Measurements from ENCODE around the gene GLB1L. TPM values are rescaled to one million over a fixed set of nuclear protein-coding genes. Genes with fewer than 3 reads are reported as not detected.

Gene GLB1L
- total RNA-seq, 1 donor from 2014 or later: 7.2 TPM

- H4K20me1 ChIP-seq (ENCODE audit: low read depth): no peaks in the 10 kb centered on the region
- H3K4me2 ChIP-seq: peak within 1 kb of the TSS; percentile 76
- peaks cover 2% of the 10 kb centered on the region for H3K36me3 Mint-ChIP-seq
- no peaks in the 10 kb centered on the region for H3K27me3 ChIP-seq
- peaks cover 7% of the 10 kb centered on the region for H3K4me1 ChIP-seq
- H3K27ac ChIP-seq: no peak within 1 kb of the TSS
- H3K27me3 Mint-ChIP-seq (ENCODE audit: insufficient read depth, low read depth): peaks cover 2% of the 10 kb centered on the region
- peak within 1 kb of the TSS; percentile 66 for H3K4me3 ChIP-seq
- peaks cover 19% of the 10 kb centered on the region for H3K4me1 Mint-ChIP-seq
- H3K9ac ChIP-seq: no peak within 1 kb of the TSS
- H3K79me2 ChIP-seq (ENCODE audit: low read depth): no peaks in the 10 kb centered on the region
- H3K9me3 Mint-ChIP-seq: peaks cover 4% of the 10 kb centered on the region
- H2AFZ ChIP-seq (replicated peaks): peak within 1 kb of the TSS; percentile 88
- H3K36me3 ChIP-seq: no peaks in the 10 kb centered on the region
- TF ChIP-seq EZH2 (IDR thresholded peaks at IDR 0.05): no peak
- no peak for TF ChIP-seq CTCF (IDR thresholded peaks at IDR 0.05)
- no peak for TF ChIP-seq EZH2phosphoT487 (IDR thresholded peaks at IDR 0.05)
- no peaks in the 10 kb centered on the region for H3K9me3 ChIP-seq (ENCODE audit: low read depth)
- peak within 1 kb of the TSS; percentile 95 for H3K4me3 Mint-ChIP-seq
- peaks cover 26% of the 10 kb centered on the region for H3F3A ChIP-seq (ENCODE audit: low read depth)
- H3K27ac Mint-ChIP-seq: peak within 1 kb of the TSS; percentile 94
- DNase-seq (ENCODE audit: low spot score): peak; percentile 99
These were observed 38.7 kb downstream of the GLB1L start, which contains the start of gene ZFAND2B for GRCh38 chr2:219206328-219207133. Gene ZFAND2B (plus strand): TSS chr2:219206782. CDS start chr2:219206988, 206 bp downstream.

GRCh38 chr2:219205981-219206327, 39.3 kb downstream of the GLB1L start:
- H3K79me2 ChIP-seq (ENCODE audit: low read depth): no peaks in the 10 kb centered on the region

GRCh38 chr2:219205165-219205538, 40.1 kb downstream of the GLB1L start:
- Mint-ChIP-seq H3K4me3 (peak overlapping the region; percentile 95), H3K27ac (no peak overlapping the region)
- no peak overlapping the region for H2AFZ ChIP-seq (replicated peaks)

More at GRCh38 chr2:219205981-219206327, 39.3 kb downstream of the GLB1L start:
- H3K36me3 ChIP-seq: no peaks in the 10 kb centered on the region
- Mint-ChIP-seq H3K27me3 (ENCODE audit: insufficient read depth, low read depth) (peaks cover 2% of the 10 kb centered on the region), H3K9me3 (peaks cover 6% of the 10 kb centered on the region), H3K4me3 (peak overlapping the region; percentile 95), H3K27ac (peak overlapping the region; percentile 94), H3K36me3 (peaks cover 2% of the 10 kb centered on the region), H3K4me1 (peaks cover 20% of the 10 kb centered on the region)
- H2AFZ ChIP-seq (replicated peaks): peak overlapping the region; percentile 88
- peaks cover 26% of the 10 kb centered on the region for H3F3A ChIP-seq (ENCODE audit: low read depth)
- no peaks in the 10 kb centered on the region for H3K27me3 ChIP-seq
- no peaks in the 10 kb centered on the region for H4K20me1 ChIP-seq (ENCODE audit: low read depth)
- no peaks in the 10 kb centered on the region for H3K9me3 ChIP-seq (ENCODE audit: low read depth)
- TF ChIP-seq CTCF (IDR thresholded peaks at IDR 0.05): no peak
- no peak for TF ChIP-seq EZH2phosphoT487 (IDR thresholded peaks at IDR 0.05)
- TF ChIP-seq EZH2 (IDR thresholded peaks at IDR 0.05): no peak
- peaks cover 7% of the 10 kb centered on the region for H3K4me1 ChIP-seq
- peak overlapping the region; percentile 66 for H3K4me3 ChIP-seq
- H3K4me2 ChIP-seq: peak overlapping the region; percentile 76
- H3K9ac ChIP-seq: no peak overlapping the region
- no peak for DNase-seq (ENCODE audit: low spot score)
- no peak overlapping the region for H3K27ac ChIP-seq

More at GRCh38 chr2:219205165-219205538, 40.1 kb downstream of the GLB1L start:
- TF ChIP-seq CTCF (IDR thresholded peaks at IDR 0.05) (no peak), EZH2phosphoT487 (IDR thresholded peaks at IDR 0.05) (no peak), EZH2 (IDR thresholded peaks at IDR 0.05) (no peak)
- H4K20me1 ChIP-seq (ENCODE audit: low read depth): no peaks in the 10 kb centered on the region
- H3K36me3 ChIP-seq: no peaks in the 10 kb centered on the region
- peaks cover 26% of the 10 kb centered on the region for H3F3A ChIP-seq (ENCODE audit: low read depth)
- H3K9me3 Mint-ChIP-seq: peaks cover 12% of the 10 kb centered on the region
- peaks cover 2% of the 10 kb centered on the region for H3K36me3 Mint-ChIP-seq
- peaks cover 2% of the 10 kb centered on the region for H3K27me3 Mint-ChIP-seq (ENCODE audit: insufficient read depth, low read depth)
- no peak overlapping the region for H3K4me3 ChIP-seq
- peaks cover 7% of the 10 kb centered on the region for H3K4me1 ChIP-seq
- H3K9me3 ChIP-seq (ENCODE audit: low read depth): no peaks in the 10 kb centered on the region
- DNase-seq (ENCODE audit: low spot score): no peak
- no peaks in the 10 kb centered on the region for H3K27me3 ChIP-seq
- H3K9ac ChIP-seq: no peak overlapping the region
- no peaks in the 10 kb centered on the region for H3K79me2 ChIP-seq (ENCODE audit: low read depth)
- peaks cover 27% of the 10 kb centered on the region for H3K4me1 Mint-ChIP-seq
- no peak overlapping the region for H3K27ac ChIP-seq
- H3K4me2 ChIP-seq: no peak overlapping the region
